ENCODE data around the gene PGLYRP3. TPM values are rescaled to one million over a fixed set of nuclear protein-coding genes. Genes with fewer than 3 reads are reported as not detected.

PGLYRP3 gene
- total and polyA plus RNA-seq, 2 of the 8 experiments (the other 6 are each of a cell fraction or from before 2014, with no cell fraction given), result not detected

GRCh38 chr1:153308540-153308939 lies 4.2 kb downstream of the PGLYRP3 start:
- no peaks in the 10 kb centered on the region for H4K20me1 ChIP-seq (replicated peaks in 1 of 2; ENCODE audit: control insufficient read depth in 1 of 2, insufficient read depth in 2 of 2, low read length in 2 of 2)
- no peak overlapping the region for H2AK5ac ChIP-seq (ENCODE audit: low read depth, low read length)
- no peak overlapping the region for H2BK5ac ChIP-seq (ENCODE audit: low read depth, low read length)
- H3K4me2 ChIP-seq (ENCODE audit: insufficient read depth in 1 of 2, low read depth in 2 of 2, low read length in 2 of 2), result no peak overlapping the region
- ChIA-PET CTCF (ENCODE audit: partially characterized antibody) (no interaction called here), POLR2A (ENCODE audit: partially characterized antibody) (no interaction called here)
- H2BK15ac ChIP-seq (ENCODE audit: low read length), result no peak overlapping the region
- no peak overlapping the region; the same call in 1 of the 2 replicates for H3K18ac ChIP-seq (ENCODE audit: extremely low read depth, low read length)
- no peaks in the 10 kb centered on the region for H3K23me2 ChIP-seq (ENCODE audit: low read depth, low read length)
- no peak overlapping the region for H4K5ac ChIP-seq (ENCODE audit: insufficient read length, low read depth, low read length)
- H3K23ac ChIP-seq (ENCODE audit: insufficient read length), result no peak overlapping the region
- FAIRE-seq, result no peak
- H2AFZ ChIP-seq (ENCODE audit: low read length), result no peak overlapping the region
- H3K4me3 ChIP-seq (ENCODE audit: extremely low read depth in 1 of 4, insufficient read depth in 2 of 4, low read depth in 3 of 4, low read length in 4 of 4), result no peak overlapping the region
- no peak overlapping the region for H2BK20ac ChIP-seq (ENCODE audit: low read length)
- no peak overlapping the region for H3K9ac ChIP-seq (replicated peaks in 1 of 4; ENCODE audit: extremely low read depth in 1 of 4, low read depth in 3 of 4, low read length in 3 of 4)
- no peaks in the 10 kb centered on the region; a peak in 1 of 7 replicates for H3K27me3 ChIP-seq (replicated peaks in 1 of 4; ENCODE audit: control insufficient read depth in 3 of 4, extremely low read depth in 1 of 4, insufficient read depth in 3 of 4, low read length in 3 of 4)
- H3K36me3 ChIP-seq (ENCODE audit: control insufficient read depth in 2 of 4, insufficient read depth in 4 of 4, low read length in 3 of 4), result no peaks in the 10 kb centered on the region
- no peak overlapping the region for H2BK12ac ChIP-seq (ENCODE audit: low read depth, low read length)
- TF ChIP-seq HDAC6 (IDR thresholded peaks at IDR 0.05; ENCODE audit: low read depth, low read length) (no peak), EZH2 (IDR thresholded peaks at IDR 0.05; ENCODE audit: low read depth, low read length, severe bottlenecking) (no peak), TAF7 (optimal IDR thresholded peaks at IDR 0.05; ENCODE audit: borderline replicate concordance, low read depth, low read length) (no peak), RBBP5 (IDR thresholded peaks at IDR 0.05; ENCODE audit: borderline replicate concordance, low read depth, low read length) (no peak), SUZ12 (IDR thresholded peaks at IDR 0.05; ENCODE audit: low read length) (no peak), BCL11A (IDR thresholded peaks at IDR 0.05; ENCODE audit: low read depth in 2 of 2, low read length in 2 of 2) (no peak), TEAD4 (IDR thresholded peaks at IDR 0.05; ENCODE audit: low read depth, low read length) (no peak), BRCA1 (IDR thresholded peaks at IDR 0.05; ENCODE audit: low read depth, low read length) (no peak)
- no peak overlapping the region for H4K91ac ChIP-seq (replicated peaks; ENCODE audit: insufficient read length, low read length)
- no peaks in the 10 kb centered on the region for H3K79me1 ChIP-seq (ENCODE audit: low read depth, low read length)
- no peak overlapping the region for H2BK120ac ChIP-seq (replicated peaks; ENCODE audit: low read depth, low read length)
- H3K27ac ChIP-seq (ENCODE audit: low read depth, low read length), result no peak overlapping the region
- no peak for DNase-seq (ENCODE audit: low read depth in 1 of 2, low spot score in 2 of 2)
- H3K14ac ChIP-seq (ENCODE audit: insufficient read length), result no peak overlapping the region
- no peak overlapping the region for H3K56ac ChIP-seq (replicated peaks; ENCODE audit: insufficient read length, low read depth, low read length)
- no peaks in the 10 kb centered on the region for H3K79me2 ChIP-seq (ENCODE audit: control insufficient read depth in 1 of 2, insufficient read depth in 2 of 2, low read length in 2 of 2)
- no peak overlapping the region for H4K8ac ChIP-seq (ENCODE audit: extremely low read depth, insufficient read depth, low read length)
- H3K4ac ChIP-seq (replicated peaks; ENCODE audit: insufficient read length, low read depth, low read length), result no peak overlapping the region
- 88% methylated on average over 2 of the region's 2 CpGs; no CpG with 5 or more reads in 1 of the 2 experiments for WGBS, 2 experiments (ENCODE audit: extremely low coverage in 1 of 2, insufficient coverage in 1 of 2, insufficient read length in 1 of 2, insufficient replicate concordance in 2 of 2, low coverage in 1 of 2, low lambda C conversion rate in 2 of 2, missing lambda C conversion rate in 1 of 2)
- H3K4me1 ChIP-seq (replicated peaks in 1 of 4; ENCODE audit: control insufficient read depth in 3 of 4, insufficient read depth in 4 of 4, low read length in 3 of 4), result peaks cover 0 to 5% (median 0%) of the 10 kb centered on the region in 4 experiments; a peak in 3 of 7 replicates
- H3K9me3 ChIP-seq (ENCODE audit: insufficient read depth in 2 of 2, low read depth in 1 of 2, low read length in 1 of 2), result no peaks in the 10 kb centered on the region

Data from H1 (cell line).